ENCODE measurements around the gene PRKAG2.

DNA sequence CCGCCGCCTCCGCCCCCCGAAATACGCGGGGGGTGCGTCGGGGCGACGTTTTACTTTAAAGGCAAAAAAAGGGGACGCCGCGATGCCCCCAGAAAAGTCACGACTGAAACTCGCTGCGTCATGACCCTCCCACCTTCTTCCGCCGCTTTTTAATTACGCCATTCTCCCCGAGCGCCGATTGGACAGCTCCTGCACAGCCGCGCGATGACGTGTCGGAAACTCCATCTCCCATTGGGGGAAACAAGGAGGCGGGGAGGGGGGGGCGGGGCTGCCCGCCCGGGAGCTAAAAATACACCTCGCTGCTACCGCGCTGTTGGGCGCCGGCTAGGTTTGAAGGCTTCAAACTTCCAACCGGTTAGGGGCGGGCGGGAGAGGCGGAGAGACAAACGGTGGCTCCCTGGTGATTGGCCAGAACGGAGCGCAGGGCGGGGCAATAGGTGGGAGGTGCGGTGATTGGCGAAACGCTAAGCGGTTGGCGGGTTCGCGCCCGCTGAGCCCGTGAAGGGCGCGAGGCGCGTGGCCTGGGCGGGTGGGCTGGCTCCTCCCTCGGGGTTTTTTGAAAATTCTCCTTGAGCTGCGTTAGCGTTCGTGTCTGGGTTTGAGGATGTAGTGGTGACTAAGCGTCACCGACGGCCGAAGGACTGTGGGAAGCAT is 357.0 kb downstream of the PRKAG2 start, which contains the start of gene RHEB:
- TF ChIP-seq CTCF (conservative IDR thresholded peaks at IDR 0.05 in 1 of 2, IDR thresholded peaks at IDR 0.05 in 1 of 2; ENCODE audit: extremely low read depth in 1 of 2, insufficient read depth in 1 of 2, low read depth in 1 of 2, low read length in 2 of 2) = no peak
- no peak for TF ChIP-seq EZH2 (IDR thresholded peaks at IDR 0.05; ENCODE audit: borderline replicate concordance, low read length)

Measured in mammary epithelial cell (primary cell).